Measurements from ENCODE around the gene CILP2.

DNA sequence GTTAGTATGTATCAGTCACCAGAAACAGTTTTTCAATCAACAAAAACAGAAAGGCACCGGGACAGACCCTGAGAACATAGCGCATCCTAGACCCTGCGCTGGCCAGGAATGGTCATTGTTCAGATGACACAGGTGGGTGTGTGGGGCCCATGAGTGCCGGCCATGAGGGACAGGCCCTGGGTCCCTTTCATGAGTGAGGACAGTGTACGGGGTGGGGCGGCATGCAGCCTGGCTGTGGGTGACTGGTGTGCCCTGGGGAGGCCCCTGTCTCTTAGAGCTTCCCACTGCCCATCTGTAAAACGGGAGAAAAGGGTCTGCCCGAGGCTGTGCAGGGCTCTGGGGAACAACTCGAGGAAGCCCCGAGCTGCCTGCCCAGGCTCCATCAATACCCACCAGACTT, 54.6 kb downstream of the CILP2 start:
- TF ChIP-seq, protein P1, sequence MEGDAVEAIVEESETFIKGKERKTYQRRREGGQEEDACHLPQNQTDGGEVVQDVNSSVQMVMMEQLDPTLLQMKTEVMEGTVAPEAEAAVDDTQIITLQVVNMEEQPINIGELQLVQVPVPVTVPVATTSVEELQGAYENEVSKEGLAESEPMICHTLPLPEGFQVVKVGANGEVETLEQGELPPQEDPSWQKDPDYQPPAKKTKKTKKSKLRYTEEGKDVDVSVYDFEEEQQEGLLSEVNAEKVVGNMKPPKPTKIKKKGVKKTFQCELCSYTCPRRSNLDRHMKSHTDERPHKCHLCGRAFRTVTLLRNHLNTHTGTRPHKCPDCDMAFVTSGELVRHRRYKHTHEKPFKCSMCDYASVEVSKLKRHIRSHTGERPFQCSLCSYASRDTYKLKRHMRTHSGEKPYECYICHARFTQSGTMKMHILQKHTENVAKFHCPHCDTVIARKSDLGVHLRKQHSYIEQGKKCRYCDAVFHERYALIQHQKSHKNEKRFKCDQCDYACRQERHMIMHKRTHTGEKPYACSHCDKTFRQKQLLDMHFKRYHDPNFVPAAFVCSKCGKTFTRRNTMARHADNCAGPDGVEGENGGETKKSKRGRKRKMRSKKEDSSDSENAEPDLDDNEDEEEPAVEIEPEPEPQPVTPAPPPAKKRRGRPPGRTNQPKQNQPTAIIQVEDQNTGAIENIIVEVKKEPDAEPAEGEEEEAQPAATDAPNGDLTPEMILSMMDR (IDR thresholded peaks at IDR 0.05; ENCODE audit: low read depth, low read length, missing input control) = no peak
- TF ChIP-seq TAF1 (conservative IDR thresholded peaks at IDR 0.05) = no peak
- TF ChIP-seq JUND (IDR thresholded peaks at IDR 0.05) = no peak
- TF ChIP-seq, protein P2, sequence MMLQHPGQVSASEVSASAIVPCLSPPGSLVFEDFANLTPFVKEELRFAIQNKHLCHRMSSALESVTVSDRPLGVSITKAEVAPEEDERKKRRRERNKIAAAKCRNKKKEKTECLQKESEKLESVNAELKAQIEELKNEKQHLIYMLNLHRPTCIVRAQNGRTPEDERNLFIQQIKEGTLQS (IDR thresholded peaks at IDR 0.05) = no peak

All from liver (tissue), 3 donors.